ENCODE results near the gene NR2C2.

Gene NR2C2

DNA sequence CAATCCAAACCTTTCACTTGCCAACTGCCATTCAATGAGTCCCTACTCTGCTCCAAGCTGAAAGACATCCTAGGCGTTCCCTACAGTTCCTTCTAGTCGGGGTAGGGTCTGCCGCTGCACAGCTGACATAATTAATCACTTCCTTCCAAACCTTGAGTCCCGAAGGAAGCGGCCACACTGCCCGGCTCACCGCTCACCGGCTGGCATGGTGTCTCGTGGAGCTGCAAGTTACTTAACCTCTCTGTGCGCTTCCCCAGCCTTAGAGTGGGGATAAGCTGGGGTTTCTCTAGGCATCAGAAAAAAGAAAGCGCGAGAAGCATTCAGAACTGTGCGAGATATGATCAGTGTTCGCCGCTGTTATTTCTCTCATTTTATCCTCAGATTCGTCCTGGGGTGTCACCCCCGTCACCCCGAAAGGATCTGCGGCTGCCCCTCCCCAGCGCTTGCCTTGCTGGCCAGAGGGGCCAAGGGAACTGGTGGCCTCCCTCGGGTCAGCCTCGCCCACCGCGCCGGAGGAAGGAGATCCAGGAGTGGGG is 117.0 kb downstream of the NR2C2 start:
- peak; percentile 18 for DNase-seq (ENCODE audit: low read depth)

- peak; percentile 86 for DNase-seq (ENCODE audit: low read depth)
Observed at GRCh38 chr3:15064835-15065549, 117.6 kb downstream of the NR2C2 start, which contains the start of gene MRPS25. TSS of gene MRPS25 (minus strand) at chr3:15065315. CDS start at chr3:15065194, 121 bp downstream.

DNA sequence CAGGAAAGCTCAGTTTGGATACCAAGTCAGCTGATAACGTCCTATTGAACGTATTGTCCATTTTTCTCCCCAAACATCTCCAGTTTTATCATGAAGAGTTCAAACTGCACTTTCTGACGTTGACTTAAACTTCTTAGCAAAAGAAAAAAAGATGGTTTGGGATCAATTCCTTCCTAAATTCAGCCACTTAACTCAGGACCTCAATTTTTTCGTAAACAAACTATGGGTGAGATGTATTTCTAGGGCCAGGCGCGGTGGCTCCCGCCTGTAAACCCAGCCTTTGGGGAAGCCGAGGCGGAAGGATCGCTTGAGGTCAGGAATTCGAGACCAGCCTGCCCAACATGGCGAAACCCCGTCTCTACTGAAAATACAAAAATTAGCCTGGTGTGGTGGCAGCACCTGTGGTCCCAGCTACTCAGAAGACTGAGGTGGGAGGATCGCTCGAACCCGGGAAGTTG is 118.2 kb downstream of the NR2C2 start:
- no peak for DNase-seq (ENCODE audit: low read depth)

DNA sequence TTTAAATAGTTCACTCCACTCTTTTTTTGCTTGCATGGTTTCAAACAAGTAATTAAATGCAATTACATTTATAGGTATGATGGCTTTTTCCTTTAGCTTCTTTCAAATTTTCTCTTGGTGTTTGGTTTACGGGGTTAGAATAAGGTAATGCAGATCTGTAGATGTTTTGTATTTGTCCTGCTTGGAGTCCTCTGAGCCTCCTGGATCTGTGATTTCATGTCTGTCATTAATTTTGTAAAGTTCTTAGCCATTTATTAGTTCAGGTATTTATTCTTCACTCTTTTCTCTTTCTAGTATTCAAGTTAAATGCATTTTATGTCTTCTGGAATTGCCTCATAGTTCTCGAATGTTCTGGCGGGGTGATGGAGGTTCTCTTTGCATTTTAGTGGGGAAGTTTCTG is 119.1 kb downstream of the NR2C2 start:
- DNase-seq (ENCODE audit: low read depth): no peak

DNA sequence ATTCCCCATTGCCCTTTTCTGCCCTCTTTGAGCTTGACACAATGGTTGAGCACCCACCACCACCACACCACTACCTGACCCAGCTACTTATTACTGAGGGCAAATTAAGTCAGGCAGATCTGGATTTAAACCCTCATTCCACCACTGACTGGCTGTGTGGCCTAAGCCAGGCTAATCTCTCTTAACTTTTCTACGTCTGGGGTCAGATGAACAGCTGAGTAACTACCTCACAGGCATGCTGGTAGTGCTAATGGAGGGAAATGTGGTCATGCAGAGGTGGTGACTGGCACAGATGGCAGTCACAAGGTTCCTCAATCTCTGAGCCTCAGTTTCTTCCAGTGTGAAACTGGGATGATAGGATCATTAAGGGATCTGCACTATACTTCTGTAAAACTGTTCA is 122.1 kb downstream of the NR2C2 start:
- DNase-seq (ENCODE audit: low read depth): no peak

- no peak for DNase-seq (ENCODE audit: low read depth)
Observed at GRCh38 chr3:15071699-15072098, 124.3 kb downstream of the NR2C2 start.

DNA sequence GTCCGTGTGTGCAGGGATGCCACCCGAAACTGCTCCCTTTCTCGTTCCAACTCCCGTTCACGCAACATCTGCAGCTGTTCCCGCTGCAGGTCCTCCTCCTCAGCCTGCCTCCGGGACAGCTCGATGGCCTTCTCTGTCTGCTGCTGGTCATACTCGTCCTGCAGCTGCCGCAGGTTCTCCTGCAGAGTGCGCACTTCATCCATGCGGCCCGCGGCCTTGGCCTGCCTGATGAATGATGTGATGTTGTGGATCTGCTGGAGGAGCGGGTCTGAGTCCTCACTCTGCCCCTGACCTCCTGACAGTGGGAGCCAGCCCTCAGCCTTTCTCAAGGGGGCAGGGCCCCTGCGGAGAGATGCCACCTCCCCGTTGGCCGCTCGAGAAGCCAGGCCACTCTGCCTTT is 127.1 kb downstream of the NR2C2 start:
- no peak for DNase-seq (ENCODE audit: low read depth)

DNA sequence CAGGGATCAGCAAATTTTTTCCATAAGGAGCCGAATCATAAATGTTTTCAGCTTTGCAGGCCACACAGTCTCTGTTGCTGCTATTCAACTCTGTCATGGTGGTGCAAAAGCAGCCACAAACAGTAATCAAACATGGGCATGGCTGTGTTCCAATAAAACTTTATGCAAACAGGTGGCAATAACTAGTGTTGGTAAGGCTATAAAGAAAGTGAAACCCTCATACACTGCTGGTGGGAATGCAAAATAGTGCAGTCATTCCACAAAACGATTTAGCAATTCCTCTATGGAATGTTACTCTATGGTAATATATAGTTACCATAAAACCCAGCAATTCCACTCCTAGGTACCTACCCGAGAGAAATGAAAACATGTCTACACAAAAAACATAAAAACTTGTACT is 131.7 kb downstream of the NR2C2 start:
- no peak for DNase-seq (ENCODE audit: low read depth)

DNA sequence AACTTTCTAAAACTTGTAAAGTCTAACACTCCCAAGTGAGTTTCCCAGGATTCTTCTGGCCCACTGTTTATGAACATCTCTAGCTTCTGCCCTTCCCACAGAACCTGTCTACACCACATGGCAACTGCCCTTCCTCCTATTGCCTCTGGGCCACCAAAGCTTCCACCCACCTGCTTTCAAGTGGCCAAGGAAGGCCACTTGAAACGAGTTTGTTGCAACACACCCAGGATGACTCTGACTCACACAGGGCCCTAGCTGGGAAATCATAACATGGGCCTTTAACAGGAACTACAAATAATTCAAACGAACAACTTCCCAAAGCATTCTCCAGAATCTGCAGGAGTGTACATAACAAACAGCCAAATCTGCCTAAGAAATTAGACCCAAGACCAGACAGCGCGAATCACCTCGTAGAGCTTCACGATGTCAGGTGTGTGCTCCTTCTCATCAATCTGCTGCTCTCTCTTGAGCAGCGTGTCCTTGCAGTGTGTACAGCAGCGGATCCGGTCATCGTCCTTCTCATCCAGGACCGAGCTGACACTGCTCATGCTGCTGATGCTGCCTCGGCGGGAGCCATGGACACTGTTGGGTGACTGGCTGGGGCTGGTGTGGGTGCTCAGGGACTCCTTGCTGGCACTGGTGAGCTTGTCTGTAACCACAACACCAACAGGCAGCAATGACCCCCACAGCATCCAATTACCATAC is 134.7 kb downstream of the NR2C2 start:
- DNase-seq (ENCODE audit: low read depth): peak; percentile 27

DNA sequence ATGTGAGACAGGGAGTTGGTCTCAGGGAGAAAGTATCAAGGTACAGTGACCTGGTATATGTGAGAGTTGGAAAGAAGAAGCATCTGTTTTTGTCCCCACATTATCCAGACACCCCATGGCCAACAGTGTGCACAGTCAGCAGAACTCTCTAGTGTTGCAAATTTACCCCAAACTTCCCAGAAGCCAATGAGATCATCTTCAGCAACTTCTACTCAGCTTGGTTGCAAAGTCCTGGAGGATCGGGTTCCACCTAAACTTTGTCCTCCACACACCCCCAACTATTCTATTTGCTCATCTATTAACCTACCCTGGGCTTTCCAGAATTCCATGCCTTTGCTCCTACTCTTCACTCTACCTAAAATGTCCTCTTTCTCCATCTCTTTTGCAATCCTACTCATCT is 135.9 kb downstream of the NR2C2 start:
- no peak for DNase-seq (ENCODE audit: low read depth)

DNA sequence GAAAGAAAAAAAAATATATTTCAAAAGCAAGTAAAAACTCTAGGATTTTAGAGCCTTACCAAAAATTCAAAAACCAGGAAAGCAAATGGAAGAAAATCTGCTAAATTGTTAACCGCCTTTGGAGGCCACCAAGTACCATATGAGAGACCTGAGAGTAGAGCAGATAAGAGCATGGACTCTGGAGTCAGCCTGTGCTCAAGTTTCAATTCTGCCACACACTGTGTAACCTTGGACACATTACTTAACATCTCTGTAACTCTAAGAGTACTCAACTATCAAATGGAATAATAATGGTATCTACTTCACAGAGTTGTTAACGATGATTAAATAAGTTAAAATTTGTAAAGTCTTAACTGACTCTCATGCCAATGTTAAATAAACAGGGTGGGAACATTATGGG is 138.9 kb downstream of the NR2C2 start:
- no peak for DNase-seq (ENCODE audit: low read depth)

DNA sequence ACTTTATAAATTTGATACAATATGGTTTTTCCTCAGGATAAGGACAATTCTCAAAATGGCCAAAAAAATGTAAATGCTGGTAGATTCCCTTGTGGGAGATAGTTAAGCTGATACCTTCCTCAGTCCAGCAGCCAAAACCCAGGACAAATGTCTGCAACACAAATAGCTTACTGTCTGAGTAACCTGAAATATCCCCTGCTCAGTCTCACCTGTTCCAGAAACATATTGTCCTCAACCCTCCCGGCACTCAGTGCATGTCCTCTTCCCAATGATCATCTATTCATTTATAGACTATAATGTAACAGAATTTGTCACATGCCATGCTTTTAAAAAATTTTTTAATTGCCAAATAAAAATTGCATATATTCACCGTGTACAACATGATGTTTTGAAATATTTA is 139.3 kb downstream of the NR2C2 start:
- no peak for DNase-seq (ENCODE audit: low read depth)

GRCh38 chr3:15089201-15089600 is 141.8 kb downstream of the NR2C2 start:
- no peak for DNase-seq (ENCODE audit: low read depth)

DNA sequence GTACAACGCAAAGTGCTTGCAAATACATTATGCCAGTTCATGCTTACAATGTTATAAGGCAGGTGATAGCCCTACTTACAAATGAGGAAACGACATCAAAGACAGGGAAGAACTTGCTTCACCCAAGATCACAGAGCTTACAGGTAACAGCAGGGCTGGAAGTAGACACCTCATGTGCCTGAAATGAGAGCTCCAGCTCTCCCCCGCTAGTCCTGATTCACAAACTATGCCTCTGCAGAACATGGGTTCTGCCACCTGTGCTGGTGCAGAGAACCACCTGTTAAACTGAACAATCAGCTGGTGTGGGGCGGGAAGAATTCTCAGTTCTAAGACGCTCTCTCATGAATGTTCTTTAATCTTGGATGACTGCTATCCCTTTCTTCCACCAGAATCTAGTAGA is 144.2 kb downstream of the NR2C2 start:
- no peak for DNase-seq (ENCODE audit: low read depth)

DNA sequence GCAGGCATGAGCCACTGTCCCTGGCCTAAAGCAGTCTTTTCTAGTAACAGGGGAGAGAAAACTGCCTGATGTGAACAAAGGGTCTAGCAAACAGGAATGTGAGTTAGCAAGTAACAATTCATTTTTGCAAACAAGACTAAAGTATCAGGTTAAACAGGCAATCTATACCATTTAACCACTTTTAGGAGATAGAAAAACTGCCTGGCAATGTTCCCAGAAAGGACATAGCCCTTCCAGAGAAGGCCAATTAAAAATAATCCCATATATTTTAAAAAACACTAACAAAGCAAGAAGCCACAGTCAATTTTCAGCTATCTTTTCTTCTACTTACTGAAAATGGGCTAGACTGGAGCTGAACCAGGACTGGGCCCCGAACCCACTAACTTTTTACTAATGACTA is 145.3 kb downstream of the NR2C2 start:
- DNase-seq (ENCODE audit: low read depth): no peak

DNA sequence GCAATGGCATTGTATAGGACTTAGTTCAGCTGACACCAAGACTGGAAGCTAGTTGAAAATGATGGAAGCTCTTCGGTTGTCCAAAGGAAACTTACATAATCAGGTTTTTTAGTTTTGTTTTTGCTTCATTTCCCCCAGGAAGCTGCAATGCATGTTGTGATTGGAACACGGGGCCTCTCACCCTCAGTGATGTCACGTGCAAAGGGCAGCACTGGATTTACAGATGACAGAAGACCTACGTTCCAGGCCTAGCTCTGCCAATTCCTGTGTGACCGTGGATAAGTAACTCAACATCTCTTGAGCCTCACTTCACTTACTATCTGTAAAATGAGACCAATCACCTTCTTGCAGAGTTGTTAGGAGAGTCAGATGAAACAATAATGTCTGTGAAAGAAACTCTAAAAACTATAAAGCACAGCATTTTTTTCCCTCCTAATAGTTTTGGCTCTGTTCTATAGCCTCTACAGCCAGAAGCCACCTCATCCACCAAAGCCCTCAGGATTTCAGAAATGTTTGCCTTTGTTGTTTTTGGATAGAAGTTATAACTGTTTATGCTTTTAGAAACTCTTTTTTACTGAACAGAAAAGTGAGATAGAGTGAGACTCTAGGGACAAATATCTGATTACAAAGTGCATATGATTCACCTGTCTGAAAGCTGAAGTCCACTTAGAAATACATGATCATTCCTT is 146.9 kb downstream of the NR2C2 start:
- DNase-seq (ENCODE audit: low read depth): no peak

DNA sequence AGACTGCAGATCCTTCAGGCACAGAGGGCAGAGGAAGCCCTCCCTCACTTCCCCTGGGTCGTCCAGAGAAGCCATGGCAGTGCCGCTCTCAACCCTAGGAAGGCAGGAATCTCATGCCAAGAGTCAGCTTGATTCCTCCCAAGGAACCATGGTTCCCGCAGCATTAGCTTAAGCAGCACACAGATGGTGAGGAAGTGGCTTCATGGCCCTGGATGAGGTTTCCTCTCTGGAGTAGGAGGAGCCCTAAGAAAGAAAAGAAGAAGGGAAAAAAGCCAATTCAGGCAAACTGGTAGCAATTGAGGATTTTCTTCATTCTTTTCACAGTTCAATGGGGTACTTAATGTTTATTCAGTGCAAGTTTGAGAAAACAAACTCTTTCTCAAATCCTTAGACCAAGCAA is 148.7 kb downstream of the NR2C2 start:
- no peak for DNase-seq (ENCODE audit: low read depth)

DNA sequence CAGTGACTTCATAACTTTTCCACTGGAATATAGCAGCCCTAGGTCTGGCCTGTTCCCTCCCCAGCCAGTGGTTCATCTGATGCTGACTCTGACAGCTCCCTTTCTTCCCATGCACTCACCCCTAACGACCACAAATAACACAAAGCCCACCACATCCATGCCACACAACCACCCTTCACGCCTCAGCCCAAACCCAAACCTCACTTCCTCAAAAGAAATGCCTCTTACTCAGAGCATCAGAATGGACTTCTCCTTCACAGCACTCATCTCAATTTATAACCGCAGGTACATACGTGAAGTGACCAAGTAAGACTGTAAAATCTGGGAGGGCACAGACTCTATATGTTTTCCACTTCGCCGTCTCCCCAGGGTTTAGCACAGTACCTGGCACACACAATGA is 150.5 kb downstream of the NR2C2 start:
- peak; percentile 7 for DNase-seq (ENCODE audit: low read depth)
